GM18499 (cell line): ENCODE measurements around the gene GPR84.

ENCODE experiments used
- ATAC-seq: cut with Tn5 transposase; IDR thresholded peaks from one replicate; pipeline ENCODE4 v1.9.1; 2021; ENCODE audit warnings: moderate number of reproducible peaks; ENCODE audit not compliant: insufficient read depth, unreplicated experiment

GPR84 gene

GRCh38 chr12:54375259-54375579 is 10.9 kb upstream of the GPR84 start:
- ATAC-seq, result no peak

GRCh38 chr12:54374562-54375258 is 10.4 kb upstream of the GPR84 start:
- ATAC-seq, result no peak

- no peak for ATAC-seq
Observed at GRCh38 chr12:54373649-54374561, 9.6 kb upstream of the GPR84 start.

- ATAC-seq, result no peak
Observed at GRCh38 chr12:54372113-54372806, 8.0 kb upstream of the GPR84 start.

- ATAC-seq, result no peak
Observed at GRCh38 chr12:54371328-54372112, 7.2 kb upstream of the GPR84 start.

GRCh38 chr12:54370171-54370730 is 6.0 kb upstream of the GPR84 start:
- no peak for ATAC-seq

GRCh38 chr12:54369597-54370131 is 5.4 kb upstream of the GPR84 start:
- no peak for ATAC-seq

GRCh38 chr12:54368709-54369596 is 4.7 kb upstream of the GPR84 start:
- peak; percentile 44 for ATAC-seq

- peak; percentile 12 for ATAC-seq
Observed at GRCh38 chr12:54368025-54368708, 3.9 kb upstream of the GPR84 start.

GRCh38 chr12:54363618-54364017 is 668 bp downstream of the GPR84 start:
- no peak for ATAC-seq

GRCh38 chr12:54363047-54363446 is 1.2 kb downstream of the GPR84 start:
- no peak for ATAC-seq

- no peak for ATAC-seq
Observed at GRCh38 chr12:54360717-54361456, 3.4 kb downstream of the GPR84 start.

- no peak for ATAC-seq
Observed at GRCh38 chr12:54359762-54360351, 4.4 kb downstream of the GPR84 start.

- peak; percentile 91 for ATAC-seq
Observed at GRCh38 chr12:54358945-54359761, 5.1 kb downstream of the GPR84 start.

GRCh38 chr12:54358191-54358944 is 5.9 kb downstream of the GPR84 start:
- no peak for ATAC-seq
